GM18519 (cell line): ENCODE data around the gene GABRG3.

ENCODE experiments used
- ATAC-seq: cut with Tn5 transposase; IDR thresholded peaks from one replicate; pipeline ENCODE4 v1.9.1; 2021; ENCODE audit warnings: mild to moderate bottlenecking, moderate library complexity; ENCODE audit not compliant: unreplicated experiment, low FRiP score

The GABRG3 gene

GRCh38 chr15:27441120-27441519 lies 470.1 kb downstream of the GABRG3 start:
- no peak for ATAC-seq

- ATAC-seq = no peak
Observed at GRCh38 chr15:27448234-27448633, 477.3 kb downstream of the GABRG3 start.

GRCh38 chr15:27448986-27449385 lies 478.0 kb downstream of the GABRG3 start:
- ATAC-seq = no peak

GRCh38 chr15:27449941-27450340 lies 479.0 kb downstream of the GABRG3 start:
- ATAC-seq = no peak

GRCh38 chr15:27454281-27455075 lies 483.5 kb downstream of the GABRG3 start:
- ATAC-seq = no peak

- ATAC-seq = no peak
Observed at GRCh38 chr15:27456807-27457206, 485.8 kb downstream of the GABRG3 start.

GRCh38 chr15:27457766-27458165 lies 486.8 kb downstream of the GABRG3 start:
- no peak for ATAC-seq

GRCh38 chr15:27458345-27459084 lies 487.5 kb downstream of the GABRG3 start:
- no peak for ATAC-seq

- ATAC-seq = no peak
Observed at GRCh38 chr15:27459836-27460235, 488.9 kb downstream of the GABRG3 start.

- no peak for ATAC-seq
Observed at GRCh38 chr15:27461181-27461580, 490.2 kb downstream of the GABRG3 start.

- ATAC-seq = no peak
Observed at GRCh38 chr15:27463525-27464088, 492.6 kb downstream of the GABRG3 start.

- no peak for ATAC-seq
Observed at GRCh38 chr15:27464941-27465612, 494.1 kb downstream of the GABRG3 start.

- no peak for ATAC-seq
Observed at GRCh38 chr15:27466758-27467157, 495.8 kb downstream of the GABRG3 start.

- ATAC-seq = no peak
Observed at GRCh38 chr15:27468151-27468591, 497.2 kb downstream of the GABRG3 start.

- ATAC-seq = no peak
Observed at GRCh38 chr15:27473845-27474244, 502.9 kb downstream of the GABRG3 start.

- ATAC-seq = no peak
Observed at GRCh38 chr15:27475395-27475794, 504.4 kb downstream of the GABRG3 start.

- no peak for ATAC-seq
Observed at GRCh38 chr15:27479296-27480140, 508.5 kb downstream of the GABRG3 start.

GRCh38 chr15:27480141-27480530 lies 509.2 kb downstream of the GABRG3 start:
- ATAC-seq = no peak

GRCh38 chr15:27480642-27481041 lies 509.7 kb downstream of the GABRG3 start:
- no peak for ATAC-seq

GRCh38 chr15:27481768-27482167 lies 510.8 kb downstream of the GABRG3 start:
- no peak for ATAC-seq
